Measurements from ENCODE around the gene CMTM8. TPM values are rescaled to one million over a fixed set of nuclear protein-coding genes. Genes with fewer than 3 reads are reported as not detected.
A peak's percentile ranks its signal among the peaks of the same experiment; 100 is the strongest.
"Not testable (repeated sequence)": the region's sequence is repeated elsewhere in the genome, so short reads cannot be mapped to it uniquely, and the experiment has no call there.

Gene CMTM8, protein sequence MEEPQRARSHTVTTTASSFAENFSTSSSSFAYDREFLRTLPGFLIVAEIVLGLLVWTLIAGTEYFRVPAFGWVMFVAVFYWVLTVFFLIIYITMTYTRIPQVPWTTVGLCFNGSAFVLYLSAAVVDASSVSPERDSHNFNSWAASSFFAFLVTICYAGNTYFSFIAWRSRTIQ
- total RNA-seq: 1 to 10 TPM; 6.4 to 6.9 TPM

DNA sequence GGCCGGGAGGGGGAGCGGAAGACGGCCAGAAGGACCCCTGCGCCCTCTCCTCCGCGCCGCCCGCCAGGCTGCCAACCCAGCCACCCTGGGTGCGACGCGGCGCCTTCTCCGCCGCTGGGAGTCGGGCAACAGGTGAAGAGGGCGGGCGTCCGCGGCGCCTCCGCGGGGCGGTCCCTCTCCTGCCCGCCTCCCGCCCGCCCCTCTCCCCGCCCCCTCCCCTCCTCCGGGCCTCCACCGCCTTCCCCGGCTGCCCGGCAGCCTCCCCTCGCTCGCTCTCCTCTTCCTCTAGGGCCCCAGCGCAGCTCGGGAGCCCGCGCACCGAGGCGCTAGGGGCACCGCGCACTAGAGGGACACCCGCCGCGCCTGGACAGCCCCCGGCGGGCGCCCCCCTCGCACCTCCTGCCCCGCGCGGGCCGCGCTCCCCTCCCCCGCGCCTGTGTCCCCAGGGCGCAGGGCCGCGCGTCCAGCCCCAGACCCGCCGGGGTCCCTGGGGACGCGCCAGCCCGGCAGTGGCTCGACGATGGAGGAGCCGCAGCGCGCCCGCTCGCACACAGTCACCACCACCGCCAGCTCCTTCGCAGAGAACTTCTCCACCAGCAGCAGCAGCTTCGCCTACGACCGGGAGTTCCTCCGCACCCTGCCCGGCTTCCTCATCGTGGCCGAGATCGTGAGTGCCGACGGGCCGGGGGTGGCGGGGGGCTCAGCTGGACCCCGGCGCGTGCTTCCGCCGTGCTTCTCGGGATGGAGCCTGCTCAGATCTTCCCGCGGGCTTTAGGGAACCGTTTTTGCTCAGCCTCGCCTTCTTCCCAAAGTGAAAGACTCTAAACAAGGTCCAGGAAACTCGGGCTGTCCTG lies at the start of gene CMTM8:
Gene CMTM8, plus strand, starts transcription at position 228 of the 854 bp plus-strand sequence. Its CDS starts 293 bp downstream, at position 521.
- H3K9me3 Mint-ChIP-seq: peaks cover 11% of the 10 kb centered on the region
- H3K27ac Mint-ChIP-seq: no peak within 1 kb of the TSS
- H3K36me3 Mint-ChIP-seq (ENCODE audit: low read depth): peaks cover 2% of the 10 kb centered on the region
- ATAC-seq: peak; percentile 85
- intact Hi-C loops (cut with micrococcal nuclease): no loop called here
- H3K4me3 Mint-ChIP-seq: peak within 1 kb of the TSS; percentile 79
- peaks cover 18% of the 10 kb centered on the region for H3K27me3 Mint-ChIP-seq
- DNase-seq: peak; percentile 59
- ChIA-PET CTCF (interaction anchor here (1.0 to 4.0 kb wide), 14 partner anchors 11 to 229 kb away, joined by 3 to 40 read pairs (median 6); no protein-coding TSS in a partner anchor), POLR2A (interaction anchor here (0.9 to 1.3 kb wide), 2 partner anchors 16 to 22 kb away, joined by 3 read pairs; no protein-coding TSS in a partner anchor)
- TF ChIP-seq, protein P1, sequence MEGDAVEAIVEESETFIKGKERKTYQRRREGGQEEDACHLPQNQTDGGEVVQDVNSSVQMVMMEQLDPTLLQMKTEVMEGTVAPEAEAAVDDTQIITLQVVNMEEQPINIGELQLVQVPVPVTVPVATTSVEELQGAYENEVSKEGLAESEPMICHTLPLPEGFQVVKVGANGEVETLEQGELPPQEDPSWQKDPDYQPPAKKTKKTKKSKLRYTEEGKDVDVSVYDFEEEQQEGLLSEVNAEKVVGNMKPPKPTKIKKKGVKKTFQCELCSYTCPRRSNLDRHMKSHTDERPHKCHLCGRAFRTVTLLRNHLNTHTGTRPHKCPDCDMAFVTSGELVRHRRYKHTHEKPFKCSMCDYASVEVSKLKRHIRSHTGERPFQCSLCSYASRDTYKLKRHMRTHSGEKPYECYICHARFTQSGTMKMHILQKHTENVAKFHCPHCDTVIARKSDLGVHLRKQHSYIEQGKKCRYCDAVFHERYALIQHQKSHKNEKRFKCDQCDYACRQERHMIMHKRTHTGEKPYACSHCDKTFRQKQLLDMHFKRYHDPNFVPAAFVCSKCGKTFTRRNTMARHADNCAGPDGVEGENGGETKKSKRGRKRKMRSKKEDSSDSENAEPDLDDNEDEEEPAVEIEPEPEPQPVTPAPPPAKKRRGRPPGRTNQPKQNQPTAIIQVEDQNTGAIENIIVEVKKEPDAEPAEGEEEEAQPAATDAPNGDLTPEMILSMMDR (IDR thresholded peaks at IDR 0.05): no peak
- H3K4me1 Mint-ChIP-seq (ENCODE audit: low read depth): peaks cover 20% of the 10 kb centered on the region

DNA sequence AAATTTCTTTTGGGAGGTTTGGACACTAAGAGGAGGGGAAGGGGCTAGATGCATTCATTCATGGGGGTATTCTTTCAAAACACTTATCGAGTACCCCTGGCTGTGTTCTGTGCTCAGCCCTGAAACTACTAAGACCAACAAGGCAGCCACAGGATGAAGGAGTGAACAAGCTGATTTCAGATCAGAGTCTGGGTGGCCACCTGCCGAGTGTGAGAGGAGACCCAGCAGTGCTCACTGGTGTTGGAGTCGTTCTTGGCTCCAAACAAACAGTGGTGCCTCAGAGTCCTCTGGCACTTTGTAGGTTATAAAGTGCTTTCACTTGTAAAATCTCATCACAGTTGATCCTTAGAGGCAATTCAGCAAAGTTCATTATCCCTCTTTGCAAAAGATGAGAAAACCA lies 48.8 kb upstream of the CMTM8 start:
- no peaks in the 10 kb centered on the region for H3K9me3 Mint-ChIP-seq
- H3K4me1 Mint-ChIP-seq (ENCODE audit: low read depth): no peaks in the 10 kb centered on the region
- TF ChIP-seq, protein P1 (IDR thresholded peaks at IDR 0.05): no peak
- no peak overlapping the region for H3K27ac Mint-ChIP-seq
- no peaks in the 10 kb centered on the region for H3K36me3 Mint-ChIP-seq (ENCODE audit: low read depth)
- peaks cover 2% of the 10 kb centered on the region for H3K27me3 Mint-ChIP-seq
- no peak for DNase-seq
- ChIA-PET CTCF (no interaction called here), POLR2A (no interaction called here)
- no peak for ATAC-seq
- no peak overlapping the region for H3K4me3 Mint-ChIP-seq
- intact Hi-C loops (cut with micrococcal nuclease): no loop called here

DNA sequence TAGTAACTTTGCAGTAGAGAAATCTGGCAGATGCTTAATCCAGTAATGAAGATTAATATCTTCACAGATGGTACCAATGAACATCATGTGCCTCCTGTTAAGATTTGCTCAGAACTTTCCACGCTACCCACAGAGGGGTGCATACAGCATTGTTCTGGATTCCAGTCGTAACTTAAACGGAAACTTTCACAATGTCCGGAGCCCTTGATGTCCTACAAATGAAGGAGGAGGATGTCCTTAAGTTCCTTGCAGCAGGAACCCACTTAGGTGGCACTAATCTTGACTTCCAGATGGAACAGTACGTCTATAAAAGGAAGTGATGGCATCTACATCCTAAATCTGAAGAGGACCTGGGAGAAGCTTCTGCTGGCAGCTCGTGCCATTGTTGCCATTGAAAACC lies 47.9 kb upstream of the CMTM8 start:
- CTCF ChIA-PET; H3K4me3 Mint-ChIP-seq; intact Hi-C loops (cut with micrococcal nuclease): not testable (repeated sequence)

DNA sequence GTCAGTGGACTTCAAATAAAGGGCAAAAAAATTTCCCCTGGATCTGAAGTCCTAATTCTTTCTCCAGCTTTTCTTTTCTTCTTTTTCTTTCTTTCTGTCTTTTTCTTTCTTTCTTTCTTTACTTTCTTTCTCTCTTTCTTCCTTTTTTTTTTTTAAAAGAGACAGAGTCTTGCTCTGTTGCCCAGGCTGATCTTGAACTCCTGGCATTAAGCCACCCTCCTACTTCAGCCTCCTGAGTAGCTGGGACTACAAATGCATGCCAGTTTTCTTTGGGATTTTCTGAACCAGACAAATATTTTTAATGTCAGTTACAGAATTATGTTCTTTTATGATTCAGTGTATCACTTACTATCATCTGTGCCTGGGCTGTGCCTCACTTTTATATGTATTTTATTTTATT lies 45.4 kb upstream of the CMTM8 start:
- no peaks in the 10 kb centered on the region for H3K36me3 Mint-ChIP-seq (ENCODE audit: low read depth)
- H3K4me3 Mint-ChIP-seq: no peak overlapping the region
- TF ChIP-seq, protein P1 (IDR thresholded peaks at IDR 0.05): no peak
- no peaks in the 10 kb centered on the region for H3K4me1 Mint-ChIP-seq (ENCODE audit: low read depth)
- POLR2A ChIA-PET: no interaction called here
- ATAC-seq: no peak
- peaks cover 2% of the 10 kb centered on the region for H3K27me3 Mint-ChIP-seq
- no peak overlapping the region for H3K27ac Mint-ChIP-seq
- intact Hi-C loops (cut with micrococcal nuclease): no loop called here
- no peaks in the 10 kb centered on the region for H3K9me3 Mint-ChIP-seq
- no peak for DNase-seq
- CTCF ChIA-PET: interaction anchor here (0.6 kb wide), 1 partner anchor 16 kb away, joined by 4 read pairs; no protein-coding TSS in a partner anchor

More for the DNA sequence above, 47.9 kb upstream of the CMTM8 start:
- H3K36me3 Mint-ChIP-seq (ENCODE audit: low read depth); H3K27me3 Mint-ChIP-seq; DNase-seq; H3K4me1 Mint-ChIP-seq (ENCODE audit: low read depth); H3K9me3 Mint-ChIP-seq; ATAC-seq; POLR2A ChIA-PET; H3K27ac Mint-ChIP-seq: not testable (repeated sequence)

DNA sequence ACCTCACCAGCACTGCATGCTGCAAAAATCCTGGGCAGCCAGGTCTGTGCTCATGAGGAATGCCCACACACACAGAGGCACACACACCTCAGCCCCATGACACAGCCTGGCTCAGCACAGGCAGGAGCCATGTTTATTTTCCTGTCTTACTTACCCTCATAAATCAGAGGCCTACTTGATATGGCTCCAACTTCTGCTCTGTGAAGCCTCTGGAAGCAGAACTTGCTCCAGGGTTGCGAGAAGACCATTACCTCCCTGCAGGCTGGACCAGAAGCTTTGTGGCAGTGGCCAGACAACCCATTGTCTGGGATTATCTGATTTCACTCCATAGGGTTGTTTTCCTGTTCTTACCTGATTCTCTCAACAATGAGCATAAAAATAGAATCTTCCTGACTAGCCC lies 43.8 kb upstream of the CMTM8 start:
- H3K27me3 Mint-ChIP-seq: peaks cover 2% of the 10 kb centered on the region
- POLR2A ChIA-PET: no interaction called here
- no peaks in the 10 kb centered on the region for H3K4me1 Mint-ChIP-seq (ENCODE audit: low read depth)
- H3K4me3 Mint-ChIP-seq: no peak overlapping the region
- TF ChIP-seq, protein P1 (IDR thresholded peaks at IDR 0.05): no peak
- DNase-seq (no peak), ATAC-seq (no peak)
- intact Hi-C loops (cut with micrococcal nuclease): no loop called here
- H3K9me3 Mint-ChIP-seq: no peaks in the 10 kb centered on the region
- H3K36me3 Mint-ChIP-seq (ENCODE audit: low read depth): no peaks in the 10 kb centered on the region
- H3K27ac Mint-ChIP-seq: no peak overlapping the region
- CTCF ChIA-PET: interaction anchor here (1.1 kb wide), 1 partner anchor 9 kb away, joined by 3 read pairs; no protein-coding TSS in a partner anchor
